ENCODE data around the gene DLG5.
A peak's percentile ranks its signal among the peaks of the same experiment; 100 is the strongest.

Gene DLG5

DNA sequence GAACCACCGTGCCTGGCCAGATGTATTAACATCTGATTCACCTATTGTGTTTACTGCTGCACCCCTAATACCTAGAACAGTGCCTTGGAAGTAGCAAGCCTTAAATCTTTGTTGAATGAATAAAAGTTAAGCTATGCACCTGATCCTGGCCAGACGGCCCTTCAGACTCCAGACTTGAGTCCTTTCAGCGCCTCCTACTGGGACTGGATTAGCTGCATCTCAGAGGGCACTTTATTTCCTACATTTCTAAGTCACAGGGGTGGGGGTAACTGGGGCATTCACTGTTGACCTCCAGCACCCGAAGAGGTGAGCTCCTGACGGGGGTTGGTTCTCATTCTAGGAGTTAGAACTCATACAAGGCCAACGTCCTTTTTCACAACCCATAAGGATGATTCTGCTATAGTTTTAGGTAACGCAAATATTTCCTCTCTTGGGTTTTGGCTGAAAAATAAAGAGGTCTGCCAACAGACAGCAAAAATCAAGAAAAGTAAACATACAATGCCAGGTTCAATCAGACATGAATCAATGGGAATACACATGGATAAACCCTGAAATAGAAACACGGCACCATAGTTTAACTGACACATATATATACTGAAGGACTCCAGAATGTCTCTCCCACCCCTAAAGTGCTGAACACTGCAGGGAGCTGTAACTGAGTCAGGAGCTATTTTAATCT is 48.0 kb upstream of the DLG5 start:
- H3K36me3 ChIP-seq (ENCODE audit: insufficient read depth, low read length): peaks cover 30% of the 10 kb centered on the region; the same call in 1 of the 2 replicates
- no peaks in the 10 kb centered on the region for H3K9me3 ChIP-seq (ENCODE audit: insufficient read depth, low read depth, low read length)
- H3K4me3 ChIP-seq (ENCODE audit: low read length, poor library complexity, severe bottlenecking): no peak overlapping the region
- H3K9me2 ChIP-seq (replicated peaks; ENCODE audit: low read depth, low read length): no peaks in the 10 kb centered on the region
- H3K79me2 ChIP-seq (ENCODE audit: insufficient read depth, low read length): no peaks in the 10 kb centered on the region
- H3K4me1 ChIP-seq (ENCODE audit: insufficient read depth, low read length, poor library complexity, severe bottlenecking): peaks cover 17% of the 10 kb centered on the region
- H3K9ac ChIP-seq (ENCODE audit: low read depth, low read length, poor library complexity, severe bottlenecking): no peak overlapping the region
- TF ChIP-seq EZH2phosphoT487 (IDR thresholded peaks at IDR 0.05; ENCODE audit: borderline replicate concordance): no peak
- TF ChIP-seq, protein P1, sequence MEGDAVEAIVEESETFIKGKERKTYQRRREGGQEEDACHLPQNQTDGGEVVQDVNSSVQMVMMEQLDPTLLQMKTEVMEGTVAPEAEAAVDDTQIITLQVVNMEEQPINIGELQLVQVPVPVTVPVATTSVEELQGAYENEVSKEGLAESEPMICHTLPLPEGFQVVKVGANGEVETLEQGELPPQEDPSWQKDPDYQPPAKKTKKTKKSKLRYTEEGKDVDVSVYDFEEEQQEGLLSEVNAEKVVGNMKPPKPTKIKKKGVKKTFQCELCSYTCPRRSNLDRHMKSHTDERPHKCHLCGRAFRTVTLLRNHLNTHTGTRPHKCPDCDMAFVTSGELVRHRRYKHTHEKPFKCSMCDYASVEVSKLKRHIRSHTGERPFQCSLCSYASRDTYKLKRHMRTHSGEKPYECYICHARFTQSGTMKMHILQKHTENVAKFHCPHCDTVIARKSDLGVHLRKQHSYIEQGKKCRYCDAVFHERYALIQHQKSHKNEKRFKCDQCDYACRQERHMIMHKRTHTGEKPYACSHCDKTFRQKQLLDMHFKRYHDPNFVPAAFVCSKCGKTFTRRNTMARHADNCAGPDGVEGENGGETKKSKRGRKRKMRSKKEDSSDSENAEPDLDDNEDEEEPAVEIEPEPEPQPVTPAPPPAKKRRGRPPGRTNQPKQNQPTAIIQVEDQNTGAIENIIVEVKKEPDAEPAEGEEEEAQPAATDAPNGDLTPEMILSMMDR (conservative IDR thresholded peaks at IDR 0.05; ENCODE audit: low read length): peak; percentile 74
- H3K27me3 ChIP-seq (ENCODE audit: insufficient read depth, low read length, poor library complexity, severe bottlenecking): no peaks in the 10 kb centered on the region
- no peaks in the 10 kb centered on the region for H3F3A ChIP-seq (ENCODE audit: low read depth)
- no peak overlapping the region for H3K4me2 ChIP-seq (ENCODE audit: low read depth, low read length, poor library complexity, severe bottlenecking)
- H4K20me1 ChIP-seq (ENCODE audit: insufficient read depth, low read length, poor library complexity, severe bottlenecking): no peaks in the 10 kb centered on the region
- no peak overlapping the region for H2AFZ ChIP-seq (ENCODE audit: low read length)

DNA sequence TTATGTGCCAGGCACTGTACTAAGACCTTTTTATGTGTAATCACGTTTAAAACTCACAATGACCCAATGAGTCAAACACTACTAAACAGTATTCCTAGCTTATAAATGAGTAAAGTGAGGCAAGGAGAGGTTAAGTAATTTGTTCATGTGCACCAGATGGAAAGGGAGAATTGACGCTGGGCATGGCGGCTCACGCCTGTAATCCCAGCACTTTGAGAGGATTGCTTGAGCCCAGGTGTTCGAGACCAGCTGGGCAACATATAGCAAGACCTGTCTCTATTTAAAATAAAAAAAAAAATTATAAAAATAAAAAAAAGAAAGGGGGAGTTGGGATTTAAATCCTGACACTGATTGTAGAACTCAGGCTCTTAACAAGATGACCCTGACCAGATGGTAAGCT is 46.7 kb upstream of the DLG5 start:
- no peak for TF ChIP-seq EZH2phosphoT487 (IDR thresholded peaks at IDR 0.05; ENCODE audit: borderline replicate concordance)
- TF ChIP-seq, protein P1 (conservative IDR thresholded peaks at IDR 0.05; ENCODE audit: low read length): no peak
- Histone ChIP-seq H4K20me1 (ENCODE audit: insufficient read depth, low read length, poor library complexity, severe bottlenecking) (no peaks in the 10 kb centered on the region), H3K79me2 (ENCODE audit: insufficient read depth, low read length) (no peaks in the 10 kb centered on the region), H3K4me3 (ENCODE audit: low read length, poor library complexity, severe bottlenecking) (no peak overlapping the region), H3K9me2 (replicated peaks; ENCODE audit: low read depth, low read length) (no peaks in the 10 kb centered on the region), H3K4me1 (ENCODE audit: insufficient read depth, low read length, poor library complexity, severe bottlenecking) (peaks cover 17% of the 10 kb centered on the region), H3K4me2 (ENCODE audit: low read depth, low read length, poor library complexity, severe bottlenecking) (no peak overlapping the region), H3K9me3 (ENCODE audit: insufficient read depth, low read depth, low read length) (no peaks in the 10 kb centered on the region), H3K36me3 (ENCODE audit: insufficient read depth, low read length) (peaks cover 21% of the 10 kb centered on the region; the same call in 1 of the 2 replicates), H3K27me3 (ENCODE audit: insufficient read depth, low read length, poor library complexity, severe bottlenecking) (no peaks in the 10 kb centered on the region), H3F3A (ENCODE audit: low read depth) (no peaks in the 10 kb centered on the region), H3K9ac (ENCODE audit: low read depth, low read length, poor library complexity, severe bottlenecking) (no peak overlapping the region), H2AFZ (ENCODE audit: low read length) (no peak overlapping the region)

- no peak overlapping the region for H3K4me3 ChIP-seq (ENCODE audit: low read length, poor library complexity, severe bottlenecking)
- no peaks in the 10 kb centered on the region for H3K27me3 ChIP-seq (ENCODE audit: insufficient read depth, low read length, poor library complexity, severe bottlenecking)
- no peak overlapping the region for H2AFZ ChIP-seq (ENCODE audit: low read length)
- no peaks in the 10 kb centered on the region for H3K79me2 ChIP-seq (ENCODE audit: insufficient read depth, low read length)
- peaks cover 9% of the 10 kb centered on the region; the same call in 1 of the 2 replicates for H3K36me3 ChIP-seq (ENCODE audit: insufficient read depth, low read length)
- H3K9me2 ChIP-seq (replicated peaks; ENCODE audit: low read depth, low read length): no peaks in the 10 kb centered on the region
- H3K9ac ChIP-seq (ENCODE audit: low read depth, low read length, poor library complexity, severe bottlenecking): no peak overlapping the region
- TF ChIP-seq EZH2phosphoT487 (IDR thresholded peaks at IDR 0.05; ENCODE audit: borderline replicate concordance): no peak
- H3F3A ChIP-seq (ENCODE audit: low read depth): no peaks in the 10 kb centered on the region
- H4K20me1 ChIP-seq (ENCODE audit: insufficient read depth, low read length, poor library complexity, severe bottlenecking): no peaks in the 10 kb centered on the region
- H3K4me2 ChIP-seq (ENCODE audit: low read depth, low read length, poor library complexity, severe bottlenecking): no peak overlapping the region
- H3K9me3 ChIP-seq (ENCODE audit: insufficient read depth, low read depth, low read length): no peaks in the 10 kb centered on the region
- peaks cover 17% of the 10 kb centered on the region for H3K4me1 ChIP-seq (ENCODE audit: insufficient read depth, low read length, poor library complexity, severe bottlenecking)
These were observed 45.6 kb upstream of the DLG5 start for GRCh38 chr10:77972148-77972547.

GRCh38 chr10:77971804-77972144 is 45.2 kb upstream of the DLG5 start:
- Histone ChIP-seq H3F3A (ENCODE audit: low read depth) (no peaks in the 10 kb centered on the region), H3K27me3 (ENCODE audit: insufficient read depth, low read length, poor library complexity, severe bottlenecking) (no peaks in the 10 kb centered on the region), H3K4me3 (ENCODE audit: low read length, poor library complexity, severe bottlenecking) (no peak overlapping the region), H3K9me2 (replicated peaks; ENCODE audit: low read depth, low read length) (no peaks in the 10 kb centered on the region), H3K36me3 (ENCODE audit: insufficient read depth, low read length) (peaks cover 5% of the 10 kb centered on the region; the same call in 1 of the 2 replicates), H4K20me1 (ENCODE audit: insufficient read depth, low read length, poor library complexity, severe bottlenecking) (no peaks in the 10 kb centered on the region), H3K9me3 (ENCODE audit: insufficient read depth, low read depth, low read length) (no peaks in the 10 kb centered on the region), H3K4me1 (ENCODE audit: insufficient read depth, low read length, poor library complexity, severe bottlenecking) (peaks cover 17% of the 10 kb centered on the region), H3K79me2 (ENCODE audit: insufficient read depth, low read length) (no peaks in the 10 kb centered on the region), H3K4me2 (ENCODE audit: low read depth, low read length, poor library complexity, severe bottlenecking) (peak overlapping the region; percentile 77), H3K9ac (ENCODE audit: low read depth, low read length, poor library complexity, severe bottlenecking) (peak overlapping the region; percentile 9), H2AFZ (ENCODE audit: low read length) (peak overlapping the region; percentile 64; the same call in 1 of the 2 replicates)
- no peak for TF ChIP-seq EZH2phosphoT487 (IDR thresholded peaks at IDR 0.05; ENCODE audit: borderline replicate concordance)
- TF ChIP-seq, protein P1 (conservative IDR thresholded peaks at IDR 0.05; ENCODE audit: low read length): no peak

Measured in Loucy (cell line).